GM19372 (cell line): ENCODE results near the gene CNGB1.
"Not testable (repeated sequence)": the region's sequence is repeated elsewhere in the genome, so short reads cannot be mapped to it uniquely, and the experiment has no call there.

ENCODE experiments used
- ATAC-seq: cut with Tn5 transposase; IDR thresholded peaks from one replicate; pipeline ENCODE4 v1.9.1; 2021; ENCODE audit warnings: mild to moderate bottlenecking, low read depth, moderate library complexity; ENCODE audit not compliant: unreplicated experiment

Gene CNGB1

GRCh38 chr16:57871456-57871855 is 99.5 kb downstream of the CNGB1 start:
- ATAC-seq = no peak

- ATAC-seq = no peak
These were observed 100.0 kb downstream of the CNGB1 start for GRCh38 chr16:57870753-57871454.

- ATAC-seq = no peak
These were observed 101.9 kb downstream of the CNGB1 start for GRCh38 chr16:57868913-57869520.

GRCh38 chr16:57867000-57867561 is 103.8 kb downstream of the CNGB1 start:
- ATAC-seq = no peak

GRCh38 chr16:57866529-57866918 is 104.4 kb downstream of the CNGB1 start:
- ATAC-seq = no peak

GRCh38 chr16:57865746-57866528 is 105.0 kb downstream of the CNGB1 start:
- no peak for ATAC-seq

- ATAC-seq = no peak
These were observed 107.3 kb downstream of the CNGB1 start for GRCh38 chr16:57863434-57864160.

- ATAC-seq = no peak
These were observed 108.1 kb downstream of the CNGB1 start for GRCh38 chr16:57862698-57863433.

- ATAC-seq = no peak
These were observed 111.6 kb downstream of the CNGB1 start for GRCh38 chr16:57859331-57859730.

GRCh38 chr16:57858635-57859034 is 112.3 kb downstream of the CNGB1 start:
- no peak for ATAC-seq

- ATAC-seq = not testable (repeated sequence)
These were observed 112.9 kb downstream of the CNGB1 start for GRCh38 chr16:57857991-57858390.

GRCh38 chr16:57855188-57855587 is 115.7 kb downstream of the CNGB1 start:
- no peak for ATAC-seq

GRCh38 chr16:57852189-57852588 is 118.7 kb downstream of the CNGB1 start:
- ATAC-seq = no peak

- no peak for ATAC-seq
These were observed 122.7 kb downstream of the CNGB1 start for GRCh38 chr16:57848181-57848580.

- ATAC-seq = not testable (repeated sequence)
These were observed 124.0 kb downstream of the CNGB1 start for GRCh38 chr16:57846931-57847330.

- ATAC-seq = no peak
These were observed 124.7 kb downstream of the CNGB1 start for GRCh38 chr16:57846078-57846697.

- no peak for ATAC-seq
These were observed 125.8 kb downstream of the CNGB1 start for GRCh38 chr16:57845115-57845514.

GRCh38 chr16:57844416-57845030 is 126.4 kb downstream of the CNGB1 start:
- no peak for ATAC-seq

- no peak for ATAC-seq
These were observed 127.5 kb downstream of the CNGB1 start for GRCh38 chr16:57843400-57843799.
